ENCODE measurements around the gene TTC33.
"Not testable (repeated sequence)": the region's sequence is repeated elsewhere in the genome, so short reads cannot be mapped to it uniquely, and the experiment has no call there.

TTC33 gene

GRCh38 chr5:40755407-40756365, at the start of gene TTC33:
Gene TTC33 (minus strand): TSS chr5:40755961. CDS start chr5:40747018, 8,943 bp downstream.
- no peaks in the 10 kb centered on the region for H3K9me3 Mint-ChIP-seq
- H3K4me1 Mint-ChIP-seq, result peaks cover 3% of the 10 kb centered on the region
- no peak within 1 kb of the TSS for H3K4me3 Mint-ChIP-seq

DNA sequence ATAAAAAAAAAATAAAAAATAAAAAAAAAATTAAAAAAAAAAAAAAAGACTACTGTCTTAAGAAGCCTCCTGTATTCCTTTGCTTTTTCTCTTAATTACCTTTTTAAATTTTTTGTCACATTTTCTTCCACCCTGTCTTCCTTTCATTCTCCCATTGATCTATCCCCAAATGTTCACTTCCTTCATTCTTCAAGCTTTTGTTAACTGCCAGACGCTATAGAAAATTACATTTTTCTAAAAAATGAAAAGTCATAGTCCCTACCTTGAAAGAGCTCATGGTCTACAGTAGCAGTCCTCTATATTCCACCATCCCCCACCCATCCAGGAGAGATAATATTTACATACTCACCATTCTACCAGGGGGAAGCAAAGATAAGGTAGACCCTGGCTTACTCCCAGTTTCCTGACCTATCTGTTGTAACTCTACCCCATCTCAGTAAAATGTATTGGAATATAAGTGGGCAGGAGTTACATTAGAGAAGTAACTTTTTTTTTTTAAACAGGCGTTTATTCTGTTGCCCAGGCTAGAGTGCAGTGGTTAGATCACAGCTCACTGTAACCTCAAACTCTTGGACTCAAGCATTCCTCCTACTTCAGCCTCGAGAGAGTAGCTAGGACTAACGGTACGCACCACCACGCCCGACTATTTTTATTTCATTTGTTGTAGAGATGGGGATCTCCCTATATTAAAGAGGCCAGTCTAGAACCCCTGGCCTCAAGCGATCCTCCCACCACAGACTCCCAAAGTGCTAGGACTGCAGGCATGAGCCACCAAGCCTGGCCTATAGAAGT, 46.2 kb upstream of the TTC33 start:
- no peak overlapping the region for H3K4me3 Mint-ChIP-seq
- peaks cover 5% of the 10 kb centered on the region for H3K36me3 Mint-ChIP-seq
- peak overlapping the region; percentile 33 for H3K27ac Mint-ChIP-seq
- peaks cover 13% of the 10 kb centered on the region for H3K4me1 Mint-ChIP-seq
- H3K9me3 Mint-ChIP-seq, result no peaks in the 10 kb centered on the region
- no peaks in the 10 kb centered on the region for H3K27me3 Mint-ChIP-seq
- no peak for ATAC-seq

More at GRCh38 chr5:40755407-40756365, at the start of gene TTC33:
- peaks cover 4% of the 10 kb centered on the region for H3K36me3 Mint-ChIP-seq
- peak; percentile 98 for ATAC-seq
- no peak within 1 kb of the TSS for H3K27ac Mint-ChIP-seq
- no peaks in the 10 kb centered on the region for H3K27me3 Mint-ChIP-seq

DNA sequence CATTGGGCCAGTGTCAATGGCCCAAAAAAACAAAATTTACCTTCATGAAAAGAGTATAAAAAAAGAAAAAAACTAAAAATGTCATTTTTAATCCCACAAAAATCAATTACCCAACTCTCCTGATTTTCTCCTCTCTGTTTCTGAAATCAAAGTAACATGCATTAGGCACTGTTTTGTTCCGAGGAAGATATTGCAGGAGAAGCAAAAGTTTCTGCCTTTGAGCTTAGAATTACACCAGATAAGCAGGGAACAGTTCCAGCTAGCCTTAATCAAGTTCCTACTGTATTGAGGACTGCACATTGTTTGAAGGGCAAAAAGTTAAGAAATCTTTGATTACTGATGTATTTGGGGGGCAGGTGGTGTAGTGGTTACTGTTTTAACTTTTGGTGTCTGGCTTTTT, 43.5 kb upstream of the TTC33 start:
- peak overlapping the region; percentile 96 for H3K27ac Mint-ChIP-seq
- H3K4me3 Mint-ChIP-seq, result no peak overlapping the region
- ATAC-seq, result no peak
- H3K9me3 Mint-ChIP-seq, result no peaks in the 10 kb centered on the region
- H3K27me3 Mint-ChIP-seq, result no peaks in the 10 kb centered on the region
- peaks cover 14% of the 10 kb centered on the region for H3K36me3 Mint-ChIP-seq
- peaks cover 36% of the 10 kb centered on the region for H3K4me1 Mint-ChIP-seq

DNA sequence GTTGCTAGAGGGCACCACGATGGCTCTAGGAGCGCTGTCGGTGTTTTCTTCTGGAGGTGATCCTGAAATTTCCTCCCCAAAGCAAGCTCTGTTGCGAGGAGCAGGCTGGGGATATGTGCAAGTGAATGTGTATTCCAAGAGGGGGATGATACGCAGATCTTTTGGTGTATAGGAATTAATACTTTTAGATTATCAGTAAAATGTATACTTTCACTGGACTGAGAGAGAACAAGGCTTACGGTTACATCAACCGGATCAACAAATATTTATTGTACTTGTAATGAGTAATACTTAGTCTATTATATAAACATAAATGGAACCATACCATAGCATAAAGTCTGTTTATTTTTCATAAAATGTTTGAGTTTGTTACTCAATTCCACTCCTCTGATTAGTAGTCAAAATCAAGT, 43.0 kb upstream of the TTC33 start:
- Mint-ChIP-seq H3K27ac (peak overlapping the region; percentile 96), H3K4me1 (peaks cover 40% of the 10 kb centered on the region), H3K9me3 (no peaks in the 10 kb centered on the region), H3K27me3 (no peaks in the 10 kb centered on the region), H3K4me3 (peak overlapping the region; percentile 96), H3K36me3 (peaks cover 17% of the 10 kb centered on the region)
- no peak for ATAC-seq

DNA sequence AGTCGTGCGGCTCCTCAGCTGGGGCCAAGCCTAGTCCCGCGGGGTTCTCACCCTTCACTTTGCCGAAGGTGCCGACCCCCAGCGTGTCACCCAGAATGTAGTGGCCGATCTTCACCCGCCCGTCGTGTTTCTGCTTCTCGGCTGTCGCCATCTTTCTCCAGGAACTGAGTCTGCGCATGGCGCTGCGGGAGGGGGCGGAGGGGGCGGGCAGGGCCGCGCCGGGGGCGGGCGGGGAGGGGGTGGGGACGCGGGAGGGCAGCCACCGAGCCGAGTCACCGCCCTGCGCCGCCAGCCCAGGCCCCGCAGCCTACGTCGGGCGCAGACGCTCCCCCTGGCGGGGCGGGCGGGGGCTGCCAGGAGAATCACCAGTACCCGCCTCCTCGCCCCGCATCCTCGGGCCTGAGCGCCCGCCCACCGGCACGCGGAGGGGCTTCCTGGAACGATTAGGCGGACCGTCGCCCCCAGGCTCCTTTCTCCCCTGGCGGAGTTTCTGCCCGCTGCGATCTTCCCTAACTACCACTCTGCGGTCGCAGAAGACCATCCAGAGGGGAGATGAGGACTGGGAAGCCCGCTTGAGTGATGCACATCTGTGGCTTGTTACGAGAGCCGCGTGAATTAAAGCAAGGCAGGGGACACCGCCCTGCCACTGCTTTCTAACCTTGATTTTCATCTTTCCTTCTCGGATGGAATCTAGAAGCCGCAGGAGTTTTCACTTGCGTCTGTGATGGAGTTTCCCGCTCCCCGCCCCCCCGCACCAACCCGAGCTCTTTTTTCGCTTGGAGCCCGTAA, 42.4 kb upstream of the TTC33 start, which contains the start of gene PRKAA1:
PRKAA1 (minus strand) TSS at position 363 of the 789 bp plus-strand sequence; CDS start at position 178, 185 bp downstream.
- Mint-ChIP-seq H3K9me3 (no peaks in the 10 kb centered on the region), H3K4me3 (peak within 1 kb of the TSS; percentile 96), H3K36me3 (peaks cover 17% of the 10 kb centered on the region), H3K27ac (peak within 1 kb of the TSS; percentile 96), H3K27me3 (no peaks in the 10 kb centered on the region), H3K4me1 (peaks cover 46% of the 10 kb centered on the region)
- ATAC-seq, result peak; percentile 98

- no peaks in the 10 kb centered on the region for H3K27me3 Mint-ChIP-seq
- H3K4me3 Mint-ChIP-seq, result peak overlapping the region; percentile 96
- no peaks in the 10 kb centered on the region for H3K9me3 Mint-ChIP-seq
- peaks cover 17% of the 10 kb centered on the region for H3K36me3 Mint-ChIP-seq
- ATAC-seq, result peak; percentile 73
- H3K4me1 Mint-ChIP-seq, result peaks cover 48% of the 10 kb centered on the region
- peak overlapping the region; percentile 96 for H3K27ac Mint-ChIP-seq
Measured at GRCh38 chr5:40797273-40798011, 41.7 kb upstream of the TTC33 start.

GRCh38 chr5:40796487-40796889, 40.7 kb upstream of the TTC33 start:
- Mint-ChIP-seq H3K27me3 (no peaks in the 10 kb centered on the region), H3K4me3 (peak overlapping the region; percentile 96), H3K9me3 (no peaks in the 10 kb centered on the region), H3K27ac (peak overlapping the region; percentile 96), H3K36me3 (peaks cover 12% of the 10 kb centered on the region), H3K4me1 (peaks cover 44% of the 10 kb centered on the region)
- no peak for ATAC-seq

DNA sequence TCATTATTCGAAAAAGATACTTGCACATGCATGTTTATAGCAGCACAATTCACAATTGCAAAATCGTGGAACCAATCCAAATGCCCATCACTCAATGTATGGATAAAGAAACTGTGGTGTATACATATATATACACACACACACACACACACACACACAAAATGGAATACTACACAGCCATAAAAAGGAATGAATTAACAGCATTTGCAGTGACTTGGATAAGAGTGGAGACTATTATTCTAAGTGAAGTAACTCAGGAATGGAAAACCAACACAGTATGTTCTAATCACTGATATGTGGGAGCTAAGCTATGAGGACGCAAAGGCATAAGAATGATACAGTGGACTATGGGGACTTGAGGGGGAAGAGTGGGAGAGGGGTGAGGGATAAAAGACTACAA, 39.1 kb upstream of the TTC33 start:
- not testable (repeated sequence) for H3K4me3 Mint-ChIP-seq
- peaks cover 60% of the 10 kb centered on the region for H3K4me1 Mint-ChIP-seq

GRCh38 chr5:40794340-40794739, 38.6 kb upstream of the TTC33 start:
- H3K27ac Mint-ChIP-seq, H3K4me3 Mint-ChIP-seq, H3K27me3 Mint-ChIP-seq, ATAC-seq, H3K9me3 Mint-ChIP-seq: not testable (repeated sequence)
- Mint-ChIP-seq H3K36me3 (peaks cover 12% of the 10 kb centered on the region), H3K4me1 (peaks cover 65% of the 10 kb centered on the region)

More for the DNA sequence above, 39.1 kb upstream of the TTC33 start:
- not testable (repeated sequence) for H3K27ac Mint-ChIP-seq, ATAC-seq, H3K27me3 Mint-ChIP-seq, H3K9me3 Mint-ChIP-seq
- H3K36me3 Mint-ChIP-seq, result peaks cover 12% of the 10 kb centered on the region

DNA sequence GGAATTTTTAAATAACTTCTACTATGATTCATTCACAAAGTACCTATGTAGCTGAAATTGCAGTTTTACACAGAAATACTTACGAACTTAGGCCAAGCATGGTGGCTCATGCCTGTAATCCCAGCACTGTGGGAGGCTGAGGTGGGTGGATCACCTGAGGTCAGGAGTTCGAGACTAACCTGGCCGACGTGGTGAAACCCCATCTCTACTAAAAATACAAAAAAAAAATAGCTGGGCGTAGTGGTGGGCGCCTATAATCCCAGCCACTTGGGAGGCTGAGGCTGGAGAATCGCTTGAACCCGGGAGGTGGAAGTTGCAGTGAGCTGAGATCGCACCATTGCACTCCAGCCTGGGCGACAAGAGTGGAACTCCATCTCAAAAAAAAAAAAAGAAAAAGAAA, 36.9 kb upstream of the TTC33 start:
- H3K9me3 Mint-ChIP-seq, H3K4me3 Mint-ChIP-seq, H3K27me3 Mint-ChIP-seq, H3K27ac Mint-ChIP-seq, ATAC-seq: not testable (repeated sequence)
- Mint-ChIP-seq H3K36me3 (peaks cover 29% of the 10 kb centered on the region), H3K4me1 (peaks cover 75% of the 10 kb centered on the region)

GRCh38 chr5:40791715-40792139, 36.0 kb upstream of the TTC33 start:
- Mint-ChIP-seq H3K27me3 (no peaks in the 10 kb centered on the region), H3K4me3 (no peak overlapping the region), H3K27ac (no peak overlapping the region), H3K4me1 (peaks cover 74% of the 10 kb centered on the region), H3K9me3 (peaks cover 6% of the 10 kb centered on the region), H3K36me3 (peaks cover 35% of the 10 kb centered on the region)
- no peak for ATAC-seq

- H3K4me3 Mint-ChIP-seq, result no peak overlapping the region
- H3K27me3 Mint-ChIP-seq, result no peaks in the 10 kb centered on the region
- no peak overlapping the region for H3K27ac Mint-ChIP-seq
- peaks cover 67% of the 10 kb centered on the region for H3K4me1 Mint-ChIP-seq
- ATAC-seq, result no peak
- H3K9me3 Mint-ChIP-seq, result peaks cover 6% of the 10 kb centered on the region
- peaks cover 42% of the 10 kb centered on the region for H3K36me3 Mint-ChIP-seq
Measured at GRCh38 chr5:40790947-40791593, 35.3 kb upstream of the TTC33 start.

GRCh38 chr5:40788941-40789340, 33.2 kb upstream of the TTC33 start:
- H3K4me1 Mint-ChIP-seq, result peaks cover 66% of the 10 kb centered on the region
- H3K9me3 Mint-ChIP-seq, H3K4me3 Mint-ChIP-seq: not testable (repeated sequence)

GRCh38 chr5:40787986-40788385, 32.2 kb upstream of the TTC33 start:
- no peak overlapping the region for H3K27ac Mint-ChIP-seq
- no peaks in the 10 kb centered on the region for H3K27me3 Mint-ChIP-seq
- H3K4me1 Mint-ChIP-seq, result peaks cover 58% of the 10 kb centered on the region
- H3K4me3 Mint-ChIP-seq, result no peak overlapping the region
- H3K36me3 Mint-ChIP-seq, result peaks cover 36% of the 10 kb centered on the region
- peaks cover 6% of the 10 kb centered on the region for H3K9me3 Mint-ChIP-seq
- no peak for ATAC-seq

More at GRCh38 chr5:40788941-40789340, 33.2 kb upstream of the TTC33 start:
- not testable (repeated sequence) for H3K27me3 Mint-ChIP-seq, ATAC-seq, H3K27ac Mint-ChIP-seq
- peaks cover 37% of the 10 kb centered on the region for H3K36me3 Mint-ChIP-seq

Data from stimulated activated memory B cell treated with anti-CD40 and anti-IgM and Interleukin-4, amounts not matched to agents 10 μg/mL and 1 μg/mL and 100 μg/mL, for 72 hours (primary cell).